ENCODE data around the gene LIG1.

Gene LIG1

DNA sequence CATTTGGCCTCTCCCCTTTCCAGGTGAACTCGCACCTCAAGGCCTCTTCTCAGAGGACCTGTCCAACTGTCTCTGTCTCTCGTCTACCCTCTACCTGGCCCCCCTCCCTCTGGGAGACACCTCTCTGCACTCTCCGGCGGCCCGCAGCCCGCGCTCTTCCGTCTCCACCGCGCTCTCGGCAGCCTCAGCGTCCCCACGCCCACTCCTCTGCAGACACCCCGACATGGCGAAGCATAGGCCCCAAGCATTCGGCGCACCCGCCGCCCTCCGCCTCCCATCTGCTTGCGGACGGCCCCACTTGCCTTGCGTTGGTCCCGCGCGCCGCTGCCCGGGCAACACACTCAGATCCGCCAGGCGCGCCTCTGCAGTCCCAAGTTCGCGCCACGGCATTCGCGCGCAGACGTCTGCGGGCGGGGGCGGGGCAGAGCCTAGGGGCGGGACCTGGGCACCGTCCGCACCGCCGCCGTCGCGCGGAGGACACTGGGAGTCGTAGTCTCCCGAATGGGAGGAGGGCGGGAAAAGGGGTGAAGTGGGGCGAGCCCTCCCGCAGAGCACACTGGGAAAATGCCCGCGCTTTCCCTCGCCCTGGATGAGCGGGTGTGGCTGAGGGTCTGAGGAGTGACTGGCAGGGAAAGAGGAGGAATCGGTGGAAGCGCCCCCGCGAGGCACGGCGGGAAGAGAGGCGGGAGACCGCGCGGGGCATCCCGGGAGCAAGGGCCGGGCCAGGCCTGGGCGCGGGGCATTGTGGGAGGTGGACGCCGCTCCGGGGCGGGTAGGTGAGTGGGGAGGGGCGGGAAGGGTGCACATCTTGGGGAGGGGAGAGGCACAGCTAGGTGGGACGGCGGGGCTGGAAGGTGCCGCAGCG lies at the start of gene LIG1, which contains the start of gene ZSWIM9:
Gene LIG1 (minus strand): TSS at position 406 of the 865 bp plus-strand sequence. CDS start 4,778 bp downstream, outside the sequence.
Gene ZSWIM9 (plus strand): TSS at position 742 of the 865 bp plus-strand sequence. CDS start 1,123 bp downstream, outside the sequence.
- DNase-seq (ENCODE audit: low read depth) = peak; percentile 93

DNA sequence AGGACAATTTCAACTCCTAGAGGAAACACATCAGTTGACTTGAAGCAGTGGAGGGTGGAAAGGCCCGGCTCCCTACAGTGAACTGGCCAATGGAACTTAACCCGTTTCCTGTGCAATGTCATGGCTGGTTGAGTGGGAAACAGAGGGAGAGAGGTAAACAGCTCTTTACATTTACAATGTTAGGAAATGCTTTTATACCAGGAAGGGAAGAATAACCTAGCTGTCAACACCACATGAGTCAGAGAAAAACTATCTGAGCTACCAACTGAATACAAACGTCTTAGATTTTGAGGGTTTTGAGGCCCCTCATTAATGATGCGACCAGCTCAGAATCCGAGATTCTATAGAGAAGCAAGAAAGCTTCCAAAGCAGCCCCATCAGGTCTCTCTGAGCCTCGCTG lies 48.9 kb upstream of the LIG1 start:
- no peak for DNase-seq (ENCODE audit: low read depth)

DNA sequence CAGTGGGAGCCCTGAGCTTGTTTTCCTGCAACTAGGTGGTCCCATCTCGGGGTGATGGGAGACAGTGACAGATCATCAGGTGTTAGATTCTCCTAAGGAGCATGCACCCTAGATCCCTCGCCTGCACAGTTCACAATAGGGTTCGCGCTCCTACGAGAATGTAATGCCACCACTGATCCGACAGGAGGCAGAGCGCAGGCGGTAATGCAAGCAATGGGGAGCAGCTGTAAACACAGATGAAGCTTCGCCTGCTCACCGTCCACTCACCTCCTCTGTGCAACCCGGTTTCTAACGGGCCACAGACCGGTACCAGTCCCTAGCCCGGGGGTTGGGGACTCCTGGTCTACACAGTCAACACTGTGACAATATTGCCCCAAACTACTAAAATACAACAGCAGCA lies 46.8 kb upstream of the LIG1 start:
- DNase-seq (ENCODE audit: low read depth) = no peak

DNA sequence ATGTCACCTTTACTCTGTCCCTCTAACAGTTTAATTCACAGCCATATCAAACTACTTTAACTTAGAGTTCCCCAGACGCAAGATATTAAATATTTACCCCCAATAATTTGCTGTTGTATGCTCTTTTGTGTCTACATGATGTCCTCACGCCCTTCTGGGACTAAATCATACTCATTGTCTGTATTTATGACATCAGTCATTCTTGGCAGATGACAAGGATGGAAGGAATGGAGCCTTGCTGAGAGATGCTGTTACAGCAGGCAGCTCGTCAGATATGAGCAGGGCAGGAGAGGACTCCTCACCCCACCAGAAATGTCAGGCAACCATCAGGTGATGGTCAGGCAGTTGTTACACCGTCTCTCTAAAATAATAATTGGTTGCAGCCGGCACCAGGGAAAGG lies 43.8 kb upstream of the LIG1 start:
- no peak for DNase-seq (ENCODE audit: low read depth)

DNA sequence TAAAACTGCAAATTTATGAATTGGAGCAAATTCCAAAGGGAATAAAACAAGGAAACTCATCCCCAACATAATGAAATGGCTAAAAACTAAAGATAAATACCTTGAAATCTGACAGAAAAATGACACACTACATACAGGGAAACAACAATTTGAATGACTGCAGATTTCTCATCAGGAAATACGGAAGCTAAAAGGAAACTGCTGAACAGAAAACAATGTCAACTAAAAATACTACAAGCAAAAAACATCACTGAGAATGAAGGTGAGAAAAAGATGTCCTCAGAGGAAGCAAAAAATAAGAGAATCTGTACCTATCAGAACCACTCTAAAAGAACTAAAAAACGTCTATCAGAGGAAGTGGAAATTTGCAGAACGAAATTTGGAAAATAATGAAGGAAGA lies 39.9 kb upstream of the LIG1 start:
- no peak for DNase-seq (ENCODE audit: low read depth)

DNA sequence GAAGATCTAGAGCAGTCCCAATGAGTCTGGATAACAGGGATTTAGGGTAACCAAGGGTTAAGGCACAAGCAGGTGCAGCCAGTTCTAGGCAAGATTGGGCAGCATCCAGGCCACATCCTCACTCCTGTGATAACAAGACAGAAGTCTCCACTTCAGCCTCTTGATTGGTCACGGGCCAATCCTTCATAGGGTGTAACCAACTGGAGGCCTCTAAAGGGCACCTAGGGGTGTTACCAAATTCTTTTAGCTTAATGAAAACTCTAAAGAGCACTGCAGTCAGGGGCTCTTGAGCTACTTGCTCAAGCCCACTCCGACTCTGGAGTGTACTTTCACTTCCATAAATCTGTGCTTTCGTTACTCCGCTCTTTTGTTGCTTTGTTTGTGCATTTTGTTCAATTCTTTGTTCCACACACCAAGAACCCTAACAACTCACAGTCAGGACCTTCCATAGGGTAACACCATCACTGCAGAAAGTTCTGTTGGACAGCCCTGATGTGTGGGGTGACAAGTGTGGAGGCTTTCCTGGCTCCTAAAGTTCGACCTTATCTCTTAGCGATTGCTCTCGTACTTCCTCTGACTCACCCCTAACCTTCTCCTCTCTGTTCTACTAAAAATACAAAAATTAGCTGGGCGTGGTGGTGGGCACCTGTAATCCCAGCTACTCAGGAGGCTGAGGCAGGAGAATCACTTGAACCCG lies 36.4 kb upstream of the LIG1 start:
- DNase-seq (ENCODE audit: low read depth) = no peak

- peak; percentile 85 for DNase-seq (ENCODE audit: low read depth)
Observed at GRCh38 chr19:48203794-48204628, 33.9 kb upstream of the LIG1 start.

DNA sequence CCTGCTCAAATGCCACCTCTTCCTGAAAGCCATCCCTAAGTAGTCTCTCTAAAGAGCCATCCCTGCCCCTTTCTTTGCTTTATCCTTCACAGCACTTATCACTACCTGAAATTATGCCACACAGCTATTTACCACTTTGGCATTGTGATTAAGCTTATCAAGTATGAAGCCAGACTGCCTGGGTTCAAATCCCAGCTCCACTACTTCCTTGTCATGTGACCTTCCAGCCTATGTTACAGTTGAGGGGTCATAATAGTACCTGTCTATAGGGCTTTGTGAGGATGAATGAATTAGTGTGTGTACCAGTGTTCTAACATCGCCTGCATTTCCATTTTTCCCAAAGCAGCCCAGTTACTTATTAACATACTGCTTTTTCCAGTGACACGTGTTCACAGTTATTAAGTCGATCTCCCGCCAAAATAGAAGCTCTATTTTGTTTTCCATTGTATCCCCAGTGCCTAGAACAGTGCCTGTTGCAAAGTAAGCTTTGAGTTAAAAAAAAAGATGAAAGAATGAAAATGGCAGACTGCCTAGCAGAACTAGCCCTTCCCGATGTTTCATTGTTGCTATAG lies 33.2 kb upstream of the LIG1 start:
- no peak for DNase-seq (ENCODE audit: low read depth)

DNA sequence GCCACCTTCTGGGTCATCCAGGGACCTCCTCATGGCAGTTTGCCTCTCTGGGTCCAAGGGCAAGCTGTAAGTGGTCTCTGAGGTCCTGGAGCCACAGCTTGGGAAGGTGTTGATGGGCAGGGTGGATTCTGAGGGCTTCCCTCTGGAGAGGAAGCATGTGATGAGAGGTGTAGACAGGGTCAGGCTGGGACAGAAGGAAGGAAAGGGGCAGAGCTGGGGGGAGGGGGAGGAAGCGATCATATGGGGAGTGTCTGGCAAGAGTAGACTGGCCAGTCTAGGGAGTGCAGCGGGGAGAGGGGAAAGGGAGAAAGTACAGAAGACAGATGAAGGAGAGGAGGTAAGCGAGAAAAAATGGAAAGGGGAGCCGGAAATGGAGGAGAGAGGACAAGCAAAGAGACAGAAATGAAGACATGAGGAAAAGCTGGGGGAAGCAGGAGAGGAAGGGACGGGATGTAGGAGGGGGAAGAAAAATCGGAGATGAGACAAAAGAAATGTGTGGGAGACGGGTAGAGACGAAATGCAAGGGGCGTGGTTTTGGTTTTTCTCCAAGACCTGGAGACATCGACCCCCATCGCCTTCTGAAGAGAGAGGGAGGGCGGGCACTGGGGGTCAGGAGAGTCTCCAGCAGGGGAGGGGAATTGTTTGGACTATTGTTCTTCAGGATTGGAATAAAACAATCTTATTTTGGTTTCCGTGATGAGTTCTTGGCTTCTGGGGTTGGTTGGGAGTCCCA lies 27.0 kb upstream of the LIG1 start:
- DNase-seq (ENCODE audit: low read depth) = no peak

DNA sequence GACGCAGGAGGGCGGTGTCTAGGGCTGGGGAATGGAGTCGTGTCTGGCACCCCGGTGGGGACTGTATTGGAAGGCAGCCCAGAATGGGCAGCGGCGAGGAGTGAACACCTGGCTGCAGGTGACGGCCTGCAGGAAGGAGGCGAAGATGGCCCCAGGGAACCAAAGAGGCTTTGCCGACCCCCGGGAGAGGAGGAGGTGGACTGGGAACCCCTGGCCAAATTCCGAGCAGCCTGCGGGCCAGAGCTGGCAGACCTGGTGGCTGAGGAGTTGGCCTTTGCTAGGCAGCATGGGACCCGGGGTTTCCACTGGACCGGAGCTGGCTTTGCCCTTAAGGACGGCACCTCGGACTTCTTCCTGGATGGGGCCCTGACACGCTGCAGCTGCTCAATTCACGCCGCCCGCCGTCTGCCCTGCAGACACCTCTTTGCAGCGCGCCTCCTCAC lies 26.2 kb upstream of the LIG1 start:
- no peak for DNase-seq (ENCODE audit: low read depth)

DNA sequence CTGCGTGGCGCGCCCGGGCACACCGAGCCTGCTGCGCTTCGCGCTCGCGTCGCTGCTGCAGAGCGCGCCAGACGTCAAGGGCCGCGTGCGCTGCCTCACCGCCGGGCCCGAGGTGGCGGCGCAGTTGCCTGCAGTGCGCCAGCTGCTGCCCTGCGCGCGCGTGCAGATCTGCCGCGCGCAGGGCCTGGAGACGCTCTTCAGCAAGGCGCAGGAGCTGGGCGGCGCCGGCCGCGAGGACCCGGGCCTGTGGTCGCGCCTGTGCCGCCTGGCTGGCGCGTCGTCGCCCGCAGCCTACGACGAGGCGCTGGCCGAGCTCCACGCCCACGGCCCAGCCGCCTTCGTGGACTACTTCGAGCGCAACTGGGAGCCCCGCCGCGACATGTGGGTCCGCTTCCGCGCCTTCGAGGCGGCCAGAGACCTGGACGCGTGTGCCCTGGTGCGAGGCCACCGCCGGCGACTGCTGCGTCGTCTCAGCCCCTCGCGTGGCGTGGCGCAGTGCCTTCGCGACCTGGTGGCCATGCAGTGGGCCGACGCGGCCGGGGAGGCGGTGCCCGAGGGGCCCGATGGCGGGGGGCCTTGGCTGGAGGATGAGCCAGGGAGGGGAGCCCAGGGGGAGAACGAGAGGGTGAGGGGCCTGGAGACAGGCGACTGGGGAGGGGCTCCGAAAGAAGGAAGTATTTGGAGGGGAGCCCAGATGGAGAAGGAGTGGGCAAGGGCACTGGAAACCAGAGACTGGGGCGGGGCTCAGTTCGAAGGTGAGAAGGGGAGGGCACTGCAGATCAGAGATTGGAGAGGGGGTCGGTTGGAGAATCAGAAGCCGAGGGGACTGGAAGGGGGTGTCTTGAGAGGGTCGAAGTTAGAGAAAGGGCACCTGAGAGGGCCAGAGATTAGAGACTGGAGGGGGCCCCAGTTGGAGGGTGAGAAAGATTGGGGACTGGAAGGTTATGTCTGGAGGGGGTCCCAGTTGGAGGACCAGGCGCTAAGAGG lies 25.0 kb upstream of the LIG1 start:
- DNase-seq (ENCODE audit: low read depth) = no peak

GRCh38 chr19:48194041-48194843 lies 24.1 kb upstream of the LIG1 start:
- no peak for DNase-seq (ENCODE audit: low read depth)

DNA sequence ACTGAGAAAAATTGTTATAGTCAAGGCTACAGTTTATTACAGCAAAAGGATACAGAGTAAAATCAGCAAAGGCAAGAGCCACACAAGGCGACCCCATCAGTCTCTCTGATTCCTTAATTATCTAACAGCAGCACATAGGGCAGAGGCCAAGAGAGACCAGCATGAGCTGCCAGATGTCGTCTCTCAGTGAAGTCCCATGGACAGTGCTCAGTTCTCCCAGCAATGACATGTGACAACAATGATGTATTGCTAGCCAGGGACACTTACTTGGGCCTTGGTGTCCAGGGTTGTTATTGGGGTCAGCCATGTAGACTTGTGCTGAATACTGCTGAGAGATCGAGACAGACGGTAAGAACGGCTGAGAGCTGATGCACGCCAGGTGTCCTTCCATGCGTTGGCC lies 22.6 kb upstream of the LIG1 start:
- no peak for DNase-seq (ENCODE audit: low read depth)

GRCh38 chr19:48190885-48191284 lies 20.7 kb upstream of the LIG1 start:
- no peak for DNase-seq (ENCODE audit: low read depth)

DNA sequence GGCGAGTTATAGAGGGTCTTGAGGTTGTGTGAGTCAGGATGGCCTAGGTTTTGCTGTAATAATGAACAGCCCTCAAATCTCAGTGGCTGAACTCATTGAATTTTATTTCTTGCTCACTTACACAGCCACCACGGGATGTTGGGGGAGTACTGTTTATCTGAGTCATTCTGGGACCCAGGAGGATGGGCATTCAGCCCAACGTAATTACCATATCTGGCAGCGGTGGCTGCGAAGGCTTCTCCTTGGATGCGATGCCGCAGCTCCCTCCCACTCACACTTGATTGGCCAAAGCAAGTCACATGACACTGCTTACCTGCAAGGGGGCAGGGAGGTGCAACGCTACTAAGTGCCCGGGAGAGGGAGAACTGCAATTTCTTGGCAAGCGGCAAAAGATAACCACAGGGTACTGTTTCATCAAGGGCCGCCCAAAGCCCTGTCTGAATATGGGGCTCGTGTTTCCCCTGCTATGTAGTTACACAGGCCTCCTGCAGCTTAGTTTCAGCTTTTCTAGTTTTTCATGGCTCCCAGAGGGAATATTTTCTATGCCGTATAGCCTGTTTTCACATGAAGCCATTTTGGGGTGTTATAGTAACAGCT lies 20.2 kb upstream of the LIG1 start:
- DNase-seq (ENCODE audit: low read depth) = no peak

DNA sequence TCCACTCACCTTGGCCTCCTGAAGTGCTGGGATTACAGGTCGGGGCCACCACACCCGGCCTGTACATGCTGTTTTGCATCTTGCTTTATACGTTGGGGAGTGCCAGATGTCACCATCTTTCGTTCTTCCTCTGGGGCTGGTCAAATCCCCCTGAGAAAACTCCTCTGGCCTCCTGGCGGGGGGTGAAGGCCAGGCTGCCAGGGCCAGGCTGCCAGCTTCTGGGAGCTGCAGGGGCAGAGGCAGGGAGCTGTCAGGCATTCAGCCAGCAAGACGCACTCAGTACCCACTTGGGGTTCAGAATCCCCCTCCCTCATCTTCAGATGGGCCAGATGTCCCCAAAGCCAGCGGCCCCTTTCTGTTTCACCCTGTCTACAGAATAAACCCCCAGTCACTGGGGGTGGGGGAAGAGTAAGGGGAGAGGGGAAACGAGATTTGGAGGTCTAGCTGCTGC lies 16.4 kb upstream of the LIG1 start:
- DNase-seq (ENCODE audit: low read depth) = no peak

GRCh38 chr19:48186015-48186414 lies 15.9 kb upstream of the LIG1 start:
- DNase-seq (ENCODE audit: low read depth) = no peak

DNA sequence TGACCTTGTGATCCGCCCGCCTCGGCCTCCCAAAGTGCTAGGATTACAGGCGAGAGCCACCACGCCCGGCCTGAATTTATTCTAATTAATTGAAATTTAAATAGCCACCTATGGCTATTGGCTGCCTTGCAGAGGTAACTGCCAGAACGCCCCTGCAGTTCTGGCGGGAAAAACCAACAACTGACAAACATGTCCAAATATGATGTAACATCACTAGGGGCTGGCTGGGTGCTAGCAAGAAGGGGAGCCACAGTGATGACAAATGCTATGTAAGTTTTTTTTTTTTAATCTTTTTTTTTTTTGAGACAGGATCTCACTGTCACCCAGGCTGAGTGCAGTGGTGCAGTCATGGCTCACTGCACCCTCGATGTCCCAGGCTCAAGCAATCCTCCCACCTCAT lies 13.2 kb upstream of the LIG1 start:
- no peak for DNase-seq (ENCODE audit: low read depth)

- DNase-seq (ENCODE audit: low read depth) = no peak
Observed at GRCh38 chr19:48182434-48182833, 12.3 kb upstream of the LIG1 start.
